ENCODE results near the gene ZCRB1.
A peak's percentile ranks its signal among the peaks of the same experiment; 100 is the strongest.
"Not testable (repeated sequence)": the region's sequence is repeated elsewhere in the genome, so short reads cannot be mapped to it uniquely, and the experiment has no call there.

ZCRB1 gene

GRCh38 chr12:42343721-42344120, 17.8 kb upstream of the ZCRB1 start:
- no peak for DNase-seq (ENCODE audit: low read depth)
- no peak overlapping the region for H3K4me3 ChIP-seq (ENCODE audit: low read length)
- no peak for TF ChIP-seq CTCF (conservative IDR thresholded peaks at IDR 0.05; ENCODE audit: low read depth, low read length)

GRCh38 chr12:42342028-42342427, 16.1 kb upstream of the ZCRB1 start:
- DNase-seq (ENCODE audit: low read depth), result no peak
- no peak overlapping the region for H3K4me3 ChIP-seq (ENCODE audit: low read length)
- no peak for TF ChIP-seq CTCF (conservative IDR thresholded peaks at IDR 0.05; ENCODE audit: low read depth, low read length)

- TF ChIP-seq CTCF (conservative IDR thresholded peaks at IDR 0.05; ENCODE audit: low read depth, low read length), result no peak
- no peak for DNase-seq (ENCODE audit: low read depth)
- no peak overlapping the region for H3K4me3 ChIP-seq (ENCODE audit: low read length)
Observed at GRCh38 chr12:42338280-42338679, 12.4 kb upstream of the ZCRB1 start.

- no peak for DNase-seq (ENCODE audit: low read depth)
- no peak for TF ChIP-seq CTCF (conservative IDR thresholded peaks at IDR 0.05; ENCODE audit: low read depth, low read length)
Observed at GRCh38 chr12:42336286-42336685, 10.4 kb upstream of the ZCRB1 start.

GRCh38 chr12:42332301-42333285, 6.7 kb upstream of the ZCRB1 start:
- DNase-seq (ENCODE audit: low read depth), result no peak
- TF ChIP-seq CTCF (conservative IDR thresholded peaks at IDR 0.05; ENCODE audit: low read depth, low read length), result peak; percentile 58
- no peak overlapping the region for H3K4me3 ChIP-seq (ENCODE audit: low read length)

More at GRCh38 chr12:42336286-42336685, 10.4 kb upstream of the ZCRB1 start:
- H3K4me3 ChIP-seq (ENCODE audit: low read length), result no peak overlapping the region

GRCh38 chr12:42330097-42330496, 4.2 kb upstream of the ZCRB1 start:
- not testable (repeated sequence) for DNase-seq (ENCODE audit: low read depth); H3K4me3 ChIP-seq (ENCODE audit: low read length)

- DNase-seq (ENCODE audit: low read depth), result no peak
- TF ChIP-seq CTCF (conservative IDR thresholded peaks at IDR 0.05; ENCODE audit: low read depth, low read length), result no peak
- H3K4me3 ChIP-seq (ENCODE audit: low read length), result peak overlapping the region; percentile 85
Observed at GRCh38 chr12:42327227-42327590, 1.3 kb upstream of the ZCRB1 start.

Measured in retinal pigment epithelial cell (primary cell).